SK-N-SH (cell line): ENCODE results near the gene BBS4. TPM values are rescaled to one million over a fixed set of nuclear protein-coding genes. Genes with fewer than 3 reads are reported as not detected.

ENCODE experiments used
- CTCF ChIA-PET: fragments of 300-600, 350-600 bp; formaldehyde crosslinking; extraction: SDS; loops from one replicate; lab custom pipeline; 2021; lab: Yijun Ruan, JAX
- POLR2A ChIA-PET: fragments of 350-600 bp; sonication (Branson Sonifier 250); formaldehyde crosslinking; extraction: SDS; loops from one replicate; lab custom pipeline; 2020; ENCODE audit warnings: antibody characterized with exemption, inconsistent platforms; lab: Yijun Ruan, JAX
- DNase-seq: peaks from one replicate; pipeline ENCODE4 v3.0.0; 2012
- H2AFZ ChIP-seq: fragments of 200-600 bp; sonication (generic); 2 replicates; pipeline ENCODE4 v1.8.1; 2016; ENCODE audit warnings: antibody characterized with exemption, mild to moderate bottlenecking, low read depth
- H3F3A ChIP-seq: fragments of 200-600 bp; sonication (generic); replicated peaks from 2 replicates; pipeline ENCODE3; 2016; ENCODE audit warnings: antibody characterized with exemption, mild to moderate bottlenecking; ENCODE audit not compliant: insufficient read depth
- H3K27ac ChIP-seq, 2 experiments: fragments of 200-500 bp in 1 of 2; fragments of 200-600 bp in 1 of 2; sonication (Bioruptor generic) in 1 of 2; sonication (generic), shearing (Covaris generic) in 1 of 2; 2 replicates each; pipeline versions ENCODE4 v1.5.1 to v1.6.1; 2014 to 2016; ENCODE audit warnings: low read depth in 2 of 2, inconsistent platforms in 1 of 2, low read length in 1 of 2, mild to moderate bottlenecking in 1 of 2, mixed read lengths in 1 of 2
- H3K27me3 ChIP-seq: fragments of 200-600 bp; sonication (generic), shearing (Covaris generic); 2 replicates; pipeline ENCODE4 v1.6.1; 2016; ENCODE audit warnings: mixed run types; ENCODE audit not compliant: insufficient read depth
- H3K36me3 ChIP-seq, 2 experiments: fragments of 200-500 bp in 1 of 2; fragments of 200-600 bp in 1 of 2; sonication (Bioruptor generic) in 1 of 2; sonication (generic) in 1 of 2; replicated peaks in 1 of 2; 2 replicates each; pipeline versions ENCODE3 to v1.5.1; 2014 to 2016; ENCODE audit warnings: low read length in 1 of 2, mild to moderate bottlenecking in 1 of 2; ENCODE audit not compliant: insufficient read depth in 2 of 2, control insufficient read depth in 1 of 2
- H3K4me1 ChIP-seq, 2 experiments: fragments of 200-500 bp in 1 of 2; fragments of 200-600 bp in 1 of 2; sonication (Bioruptor generic) in 1 of 2; sonication (generic), shearing (Covaris generic) in 1 of 2; 2 replicates each; pipeline versions ENCODE4 v1.5.1 to v1.6.1; 2014 to 2016; ENCODE audit warnings: low read depth in 1 of 2, low read length in 1 of 2, mixed run types in 1 of 2; ENCODE audit not compliant: insufficient read depth in 2 of 2, control insufficient read depth in 1 of 2
- H3K4me2 ChIP-seq: fragments of 200-600 bp; sonication (generic), shearing (Covaris generic); 2 replicates; pipeline ENCODE4 v1.6.1; 2017; ENCODE audit warnings: mixed run types
- H3K4me3 ChIP-seq, 2 experiments: fragments of 200-500 bp in 1 of 2; fragments of 200-600 bp in 1 of 2; sonication (Bioruptor generic) in 1 of 2; sonication (generic), shearing (Covaris generic) in 1 of 2; 2 replicates each; pipeline versions ENCODE4 v1.5.1 to v1.8.1; 2014 to 2016; ENCODE audit warnings: low read depth in 2 of 2, inconsistent platforms in 1 of 2, low read length in 1 of 2, mild to moderate bottlenecking in 1 of 2, mixed read lengths in 1 of 2, moderate library complexity in 1 of 2
- H3K79me2 ChIP-seq: fragments of 200-600 bp; sonication (generic); 2 replicates; pipeline ENCODE4 v1.8.1; 2017; ENCODE audit warnings: mild to moderate bottlenecking; ENCODE audit not compliant: insufficient read depth
- H3K9ac ChIP-seq: fragments of 200-600 bp; sonication (generic); 2 replicates; pipeline ENCODE4 v1.6.1; 2017; ENCODE audit warnings: mixed run types
- H3K9me2 ChIP-seq: fragments of 200-600 bp; sonication (generic); 2 replicates; pipeline ENCODE4 v1.6.1; 2017; ENCODE audit warnings: mixed run types
- H3K9me3 ChIP-seq: fragments of 200-600 bp; sonication (generic); 2 replicates; pipeline ENCODE4 v1.6.1; 2017; ENCODE audit warnings: mixed run types, mild to moderate bottlenecking, moderate library complexity
- H4K20me1 ChIP-seq: fragments of 200-600 bp; sonication (generic); 2 replicates; pipeline ENCODE4 v1.6.1; 2017; ENCODE audit warnings: mild to moderate bottlenecking, mixed run types; ENCODE audit not compliant: insufficient read depth
- CHD2 ChIP-seq: fragments of 150-350 bp; IDR thresholded peaks from 2 replicates; pipeline ENCODE4 v1.6.1; 2018; ENCODE audit warnings: low read length; ENCODE audit not compliant: partially characterized antibody
- ELF1 ChIP-seq: IDR thresholded peaks from 2 replicates; pipeline ENCODE4 v1.4.0; 2012
- EZH2phosphoT487 ChIP-seq: fragments of 200-600 bp; sonication (generic); IDR thresholded peaks from 2 replicates; pipeline ENCODE4 v1.6.1; 2017; ENCODE audit warnings: low read depth, mixed run types, mild to moderate bottlenecking, antibody characterized with exemption, moderate library complexity, borderline replicate concordance
- FOSL2 ChIP-seq: IDR thresholded peaks from 2 replicates; pipeline ENCODE4 v1.4.0; 2012; ENCODE audit warnings: low read depth, mild to moderate bottlenecking, moderate library complexity, borderline replicate concordance
- FOXM1 ChIP-seq: IDR thresholded peaks from 2 replicates; pipeline ENCODE4 v1.4.0; 2012; ENCODE audit warnings: low read depth, mild to moderate bottlenecking
- GABPA ChIP-seq: IDR thresholded peaks from 2 replicates; pipeline ENCODE4 v1.4.0; 2012; ENCODE audit warnings: low read depth, mild to moderate bottlenecking
- JUND ChIP-seq: IDR thresholded peaks from 2 replicates; pipeline ENCODE4 v1.4.0; 2012
- MEF2A ChIP-seq: IDR thresholded peaks from 2 replicates; pipeline ENCODE4 v1.4.0; 2012; ENCODE audit warnings: low read depth, borderline replicate concordance
- NFIC ChIP-seq: IDR thresholded peaks from 2 replicates; pipeline ENCODE4 v1.4.0; 2012; ENCODE audit warnings: borderline replicate concordance
- PBX3 ChIP-seq: IDR thresholded peaks from 2 replicates; pipeline ENCODE4; 2012
- POLR2AphosphoS5 ChIP-seq: IDR thresholded peaks from 2 replicates; pipeline ENCODE4 v1.6.1; 2012; ENCODE audit warnings: low read depth, low read length
- RAD21 ChIP-seq: IDR thresholded peaks from 2 replicates; pipeline ENCODE4 v1.6.1; 2012; ENCODE audit warnings: mild to moderate bottlenecking, low read length
- REST ChIP-seq: IDR thresholded peaks from 2 replicates; pipeline ENCODE4 v1.6.1; 2012; ENCODE audit warnings: mild to moderate bottlenecking, low read depth, low read length, moderate library complexity
- RXRA ChIP-seq: IDR thresholded peaks from 2 replicates; pipeline ENCODE4 v1.4.0; 2012; ENCODE audit warnings: low read depth, mild to moderate bottlenecking, borderline replicate concordance
- SMC3 ChIP-seq: IDR thresholded peaks from 2 replicates; pipeline ENCODE4 v1.6.1; 2012; ENCODE audit warnings: low read depth, low read length, improper control_type of control experiment
- TAF1 ChIP-seq: IDR thresholded peaks from 2 replicates; pipeline ENCODE4 v1.6.1; 2012; ENCODE audit warnings: low read depth, mild to moderate bottlenecking, low read length, moderate library complexity, borderline replicate concordance
- TCF12 ChIP-seq: IDR thresholded peaks from 2 replicates; pipeline ENCODE4 v1.4.0; 2012
- WGBS: methylation state at CpG from one replicate; pipeline ENCODE4 v1.1.6; 2017; ENCODE audit warnings: low lambda C conversion rate; 5-methylcytosine and 5-hydroxymethylcytosine counted together
- polyA plus RNA-seq, 3 experiments: library from polyadenylated mRNA; depleted of rRNA; stranded (reverse); fragments of >200 nt; gene quantifications; 2 replicates each; pipeline ENCODE4 v1.2.3, GENCODE V29; 2012
- TF ChIP-seq, protein P1 (sequence below): IDR thresholded peaks from 2 replicates; pipeline ENCODE4 v1.4.0; 2012; ENCODE audit warnings: low read depth

Gene BBS4
- polyA plus RNA-seq, 1 of the 3 experiments (the other 2 are of a cell fraction) = 18.5 TPM

DNA sequence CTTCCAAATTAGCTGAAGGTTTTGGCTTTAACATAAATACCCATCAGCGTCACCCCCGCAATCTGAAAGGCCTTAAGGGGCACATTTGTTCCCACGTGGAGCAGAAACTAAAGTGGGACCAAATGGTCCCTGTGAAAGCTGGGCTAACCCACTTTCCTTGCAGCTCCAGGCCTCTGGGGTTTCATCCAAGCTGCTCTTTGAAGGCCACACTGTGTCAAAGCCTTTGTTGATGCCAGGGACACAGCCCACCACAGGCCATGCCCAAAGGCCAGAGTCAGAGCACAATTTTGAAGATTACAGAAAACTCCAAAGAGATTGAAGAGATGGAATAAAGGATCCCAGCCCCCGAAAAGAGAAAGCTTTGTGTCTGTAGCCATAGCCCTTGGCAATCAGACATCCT is 100.2 kb downstream of the BBS4 start:
- 90% methylated on average over 4 of the region's 4 CpGs for WGBS
- ChIA-PET CTCF (interaction anchor here (1.0 to 2.5 kb wide), 8 partner anchors 10 to 488 kb away, joined by 3 to 10 read pairs (median 3); no protein-coding TSS in a partner anchor), POLR2A (no interaction called here)
- H3K4me1 ChIP-seq = peaks cover 0 to 21% of the 10 kb centered on the region in 2 experiments; a peak in 2 of 4 replicates
- H3K27me3 ChIP-seq = no peaks in the 10 kb centered on the region
- H2AFZ ChIP-seq = 0 out of 2 replicates have a peak overlapping the region, but pooled peaks have one; percentile 87
- no peak overlapping the region for H3K27ac ChIP-seq
- TF ChIP-seq FOSL2 = no peak
- no peak for TF ChIP-seq RXRA
- TF ChIP-seq FOXM1 = no peak
- no peak for TF ChIP-seq JUND
- TF ChIP-seq REST = no peak
- no peak for TF ChIP-seq CHD2
- H3K4me2 ChIP-seq = no peak overlapping the region
- no peak overlapping the region for H3K9ac ChIP-seq
- peaks cover 22% of the 10 kb centered on the region for H3K79me2 ChIP-seq
- no peaks in the 10 kb centered on the region for H3K36me3 ChIP-seq
- no peak for DNase-seq
- no peaks in the 10 kb centered on the region for H4K20me1 ChIP-seq
- no peaks in the 10 kb centered on the region for H3K9me2 ChIP-seq
- H3K4me3 ChIP-seq = no peak overlapping the region
- H3K9me3 ChIP-seq = no peaks in the 10 kb centered on the region
- peaks cover 14% of the 10 kb centered on the region for H3F3A ChIP-seq

GRCh38 chr15:72786676-72787345 is 100.8 kb downstream of the BBS4 start:
- Histone ChIP-seq H3K4me2 (no peak overlapping the region), H3K4me1 (peaks cover 0 to 20% of the 10 kb centered on the region in 2 experiments; a peak in 2 of 4 replicates), H3K4me3 (no peak overlapping the region), H3K9me3 (no peaks in the 10 kb centered on the region), H3K9ac (no peak overlapping the region), H3K27me3 (no peaks in the 10 kb centered on the region), H3F3A (peaks cover 14% of the 10 kb centered on the region), H4K20me1 (no peaks in the 10 kb centered on the region), H3K27ac (no peak overlapping the region), H3K9me2 (no peaks in the 10 kb centered on the region), H2AFZ (0 out of 2 replicates have a peak overlapping the region, but pooled peaks have one; percentile 20), H3K79me2 (peaks cover 17% of the 10 kb centered on the region), H3K36me3 (no peaks in the 10 kb centered on the region)
- ChIA-PET POLR2A (no interaction called here), CTCF (interaction anchor here (1.1 to 2.5 kb wide), 6 partner anchors 9 to 487 kb away, joined by 3 to 10 read pairs (median 3); no protein-coding TSS in a partner anchor)
- no peak for DNase-seq
- WGBS = 80% methylated on average over 8 of the region's 8 CpGs
- TF ChIP-seq FOSL2 (no peak), EZH2phosphoT487 (no peak), NFIC (no peak), FOXM1 (no peak), TAF1 (no peak), SMC3 (no peak), RAD21 (no peak), MEF2A (no peak), GABPA (no peak), POLR2AphosphoS5 (no peak), TCF12 (no peak), REST (no peak), ELF1 (no peak), PBX3 (no peak)
- TF ChIP-seq, protein P1, sequence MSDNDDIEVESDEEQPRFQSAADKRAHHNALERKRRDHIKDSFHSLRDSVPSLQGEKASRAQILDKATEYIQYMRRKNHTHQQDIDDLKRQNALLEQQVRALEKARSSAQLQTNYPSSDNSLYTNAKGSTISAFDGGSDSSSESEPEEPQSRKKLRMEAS = no peak
